HepG2 (cell line): ENCODE measurements around the gene SPTBN5. TPM values are rescaled to one million over a fixed set of nuclear protein-coding genes. Genes with fewer than 3 reads are reported as not detected.
A peak's percentile ranks its signal among the peaks of the same experiment; 100 is the strongest.

ENCODE experiments used
- AGO2 ChIP-seq: fragments of 200-400 bp; formaldehyde crosslinking; optimal IDR thresholded peaks from 2 replicates; pipeline ENCODE3; 2017; ENCODE audit warnings: mild to moderate bottlenecking, low read depth, low read length, moderate library complexity
- CEBPB ChIP-seq: IDR thresholded peaks from 2 replicates; pipeline ENCODE4 v1.6.1; 2011; ENCODE audit warnings: low read depth, low read length, improper control_type of control experiment, borderline replicate concordance
- CREB1 ChIP-seq, 2 experiments: fragments of 450-650 bp in 1 of 2; IDR thresholded peaks; 2 replicates each; pipeline ENCODE4 v1.6.1; 2016 to 2017; ENCODE audit warnings: control low read depth in 1 of 2, mild to moderate bottlenecking in 1 of 2, missing compliant biosample characterization in 1 of 2, missing genetic modification characterization in 1 of 2
- GTF2F1 ChIP-seq: fragments of 150-350 bp; IDR thresholded peaks from 2 replicates; pipeline ENCODE4 v1.6.1; 2014; ENCODE audit warnings: low read length
- HMG20A ChIP-seq: IDR thresholded peaks from 2 replicates; pipeline ENCODE4 v1.6.1; 2016; ENCODE audit warnings: borderline replicate concordance
- JUN ChIP-seq: sonication (generic); formaldehyde crosslinking; IDR thresholded peaks from 2 replicates; pipeline ENCODE4 v1.4.0; 2020; ENCODE audit warnings: mild to moderate bottlenecking, missing genetic modification reagents
- KAT7 ChIP-seq: IDR thresholded peaks from 2 replicates; pipeline ENCODE4 v1.6.1; 2018; ENCODE audit warnings: borderline replicate concordance, missing compliant biosample characterization
- RXRB ChIP-seq: IDR thresholded peaks from 2 replicates; pipeline ENCODE4 v1.6.1; 2016; ENCODE audit warnings: borderline replicate concordance, missing genetic modification reagents, missing compliant biosample characterization
- SIX1 ChIP-seq: sonication (generic); formaldehyde crosslinking; IDR thresholded peaks from 2 replicates; pipeline ENCODE4 v1.4.0; 2020; ENCODE audit warnings: missing genetic modification reagents, borderline replicate concordance
- SOX13 ChIP-seq, 3 experiments: fragments of 450-650 bp in 1 of 3; sonication (generic) in 1 of 3; formaldehyde crosslinking in 1 of 3; IDR thresholded peaks in 2 of 3; conservative IDR thresholded peaks in 1 of 3; 2 replicates each; pipeline versions ENCODE4 v1.5.0 to v1.6.1; 2016 to 2020; ENCODE audit warnings: antibody characterized with exemption in 1 of 3, mild to moderate bottlenecking in 1 of 3, missing compliant biosample characterization in 1 of 3, missing genetic modification reagents in 1 of 3, moderate library complexity in 1 of 3
- ZMYM2 ChIP-seq: sonication (generic); formaldehyde crosslinking; IDR thresholded peaks from 2 replicates; pipeline ENCODE4 v1.8.0; 2022; ENCODE audit warnings: mild to moderate bottlenecking, missing genetic modification reagents
- ZNF337 ChIP-seq: sonication (generic); formaldehyde crosslinking; IDR thresholded peaks from 2 replicates; pipeline ENCODE4 v1.5.1; 2020; ENCODE audit warnings: missing genetic modification reagents, low read depth, mild to moderate bottlenecking, borderline replicate concordance
- ZNF83 ChIP-seq: sonication (generic); formaldehyde crosslinking; IDR thresholded peaks from 2 replicates; pipeline ENCODE4 v1.4.0; 2020; ENCODE audit warnings: missing genetic modification reagents, mild to moderate bottlenecking, borderline replicate concordance
- ZNF839 ChIP-seq: sonication (generic); formaldehyde crosslinking; IDR thresholded peaks from 2 replicates; pipeline ENCODE4 v1.4.0; 2020; ENCODE audit warnings: missing genetic modification reagents, mild to moderate bottlenecking, borderline replicate concordance
- polyA plus RNA-seq, 8 experiments: library from polyadenylated mRNA; depleted of rRNA in 3 of 8; stranded (reverse) in 7 of 8; unstranded in 1 of 8; fragments of >200 nt; fragmentation: Illumina TruSeq in 4 of 8; extraction: Trizol in 4 of 8; gene quantifications; 2 replicates each; pipeline versions ENCODE4 v1.2.1 to v1.2.3, GENCODE V29; 2011 to 2016; ENCODE audit warnings: low read depth in 4 of 8, missing spikeins in 1 of 8, mixed read lengths in 1 of 8; ENCODE audit not compliant: insufficient read depth in 1 of 8
- total RNA-seq, 5 experiments: library from RNA; depleted of rRNA; stranded (reverse); fragments of >200 nt; fragmentation: Illumina TruSeq; extraction: Trizol; gene quantifications; 2 replicates each; pipeline ENCODE4 v1.2.3, GENCODE V29; 2016; ENCODE audit warnings: low read depth in 1 of 5
- TF ChIP-seq, protein P1 (sequence below): sonication (generic); formaldehyde crosslinking; IDR thresholded peaks from 2 replicates; pipeline ENCODE4 v1.5.0; 2020; ENCODE audit warnings: mild to moderate bottlenecking, missing genetic modification reagents, borderline replicate concordance
- TF ChIP-seq, protein P2 (sequence below): sonication (generic); formaldehyde crosslinking; IDR thresholded peaks from 2 replicates; pipeline ENCODE4 v1.4.0; 2020; ENCODE audit warnings: missing genetic modification reagents, borderline replicate concordance
- TF ChIP-seq, protein P3 (sequence below), 2 experiments: fragments of 450-650 bp in 1 of 2; sonication (generic) in 1 of 2; formaldehyde crosslinking; IDR thresholded peaks; 2 replicates each; pipeline versions ENCODE4 v1.5.0 to v1.8.0; 2020 to 2022; ENCODE audit warnings: mild to moderate bottlenecking in 1 of 2, missing genetic modification reagents in 1 of 2

SPTBN5 gene
- total and polyA plus RNA-seq, 2 of the 13 experiments (the other 11 are each of a cell fraction or from before 2014, with no cell fraction given): 0.01 to 0.07 TPM

DNA sequence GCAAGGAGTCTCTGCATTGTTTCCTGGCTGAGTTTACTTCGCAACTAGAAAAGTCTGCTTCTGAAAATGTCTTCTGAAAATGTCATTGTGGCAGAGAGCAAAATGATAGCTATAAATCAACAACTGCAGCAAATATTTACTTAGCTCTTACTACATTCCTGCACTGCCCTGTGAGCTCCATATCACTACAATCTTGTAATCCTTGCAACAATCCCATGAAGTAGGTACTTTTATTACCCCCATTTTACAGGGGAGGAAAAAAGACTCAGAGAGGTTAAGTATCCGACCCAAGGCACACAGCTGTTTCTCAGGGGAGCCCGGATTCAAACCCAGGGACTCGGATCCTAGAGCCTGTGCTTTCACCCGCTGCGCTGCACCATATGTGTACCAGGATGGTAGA, 34.2 kb upstream of the SPTBN5 start (continued):
- TF ChIP-seq ZNF337 (CRISPR knock-in tag) (no peak), RXRB (CRISPR knock-in tag) (peak; percentile 54; the same call in 1 of the 2 replicates), SIX1 (peak; percentile 86), CREB1 (IDR thresholded peaks at IDR 0.05) (no peak), CREB1 (CRISPR knock-in tag; IDR thresholded peaks at IDR 0.05) (peak; percentile 31; the same call in 1 of the 2 replicates), SOX13 (IDR thresholded peaks at IDR 0.05) (no peak), SOX13 (CRISPR knock-in tag; conservative IDR thresholded peaks at IDR 0.05 in 1 of 2, IDR thresholded peaks at IDR 0.05 in 1 of 2) (peak in 1 of 2 experiments; percentile 72; a peak in 1 of 4 replicates), KAT7 (CRISPR knock-in tag) (no peak), ZMYM2 (CRISPR knock-in tag) (no peak), JUN (CRISPR knock-in tag) (no peak), HMG20A (CRISPR knock-in tag) (peak; percentile 76; the same call in 1 of the 2 replicates), GTF2F1 (no peak), AGO2 (no peak), ZNF839 (CRISPR knock-in tag) (no peak), CEBPB (peak; percentile 43; the same call in 1 of the 2 replicates), ZNF83 (no peak)
- TF ChIP-seq, protein P1, sequence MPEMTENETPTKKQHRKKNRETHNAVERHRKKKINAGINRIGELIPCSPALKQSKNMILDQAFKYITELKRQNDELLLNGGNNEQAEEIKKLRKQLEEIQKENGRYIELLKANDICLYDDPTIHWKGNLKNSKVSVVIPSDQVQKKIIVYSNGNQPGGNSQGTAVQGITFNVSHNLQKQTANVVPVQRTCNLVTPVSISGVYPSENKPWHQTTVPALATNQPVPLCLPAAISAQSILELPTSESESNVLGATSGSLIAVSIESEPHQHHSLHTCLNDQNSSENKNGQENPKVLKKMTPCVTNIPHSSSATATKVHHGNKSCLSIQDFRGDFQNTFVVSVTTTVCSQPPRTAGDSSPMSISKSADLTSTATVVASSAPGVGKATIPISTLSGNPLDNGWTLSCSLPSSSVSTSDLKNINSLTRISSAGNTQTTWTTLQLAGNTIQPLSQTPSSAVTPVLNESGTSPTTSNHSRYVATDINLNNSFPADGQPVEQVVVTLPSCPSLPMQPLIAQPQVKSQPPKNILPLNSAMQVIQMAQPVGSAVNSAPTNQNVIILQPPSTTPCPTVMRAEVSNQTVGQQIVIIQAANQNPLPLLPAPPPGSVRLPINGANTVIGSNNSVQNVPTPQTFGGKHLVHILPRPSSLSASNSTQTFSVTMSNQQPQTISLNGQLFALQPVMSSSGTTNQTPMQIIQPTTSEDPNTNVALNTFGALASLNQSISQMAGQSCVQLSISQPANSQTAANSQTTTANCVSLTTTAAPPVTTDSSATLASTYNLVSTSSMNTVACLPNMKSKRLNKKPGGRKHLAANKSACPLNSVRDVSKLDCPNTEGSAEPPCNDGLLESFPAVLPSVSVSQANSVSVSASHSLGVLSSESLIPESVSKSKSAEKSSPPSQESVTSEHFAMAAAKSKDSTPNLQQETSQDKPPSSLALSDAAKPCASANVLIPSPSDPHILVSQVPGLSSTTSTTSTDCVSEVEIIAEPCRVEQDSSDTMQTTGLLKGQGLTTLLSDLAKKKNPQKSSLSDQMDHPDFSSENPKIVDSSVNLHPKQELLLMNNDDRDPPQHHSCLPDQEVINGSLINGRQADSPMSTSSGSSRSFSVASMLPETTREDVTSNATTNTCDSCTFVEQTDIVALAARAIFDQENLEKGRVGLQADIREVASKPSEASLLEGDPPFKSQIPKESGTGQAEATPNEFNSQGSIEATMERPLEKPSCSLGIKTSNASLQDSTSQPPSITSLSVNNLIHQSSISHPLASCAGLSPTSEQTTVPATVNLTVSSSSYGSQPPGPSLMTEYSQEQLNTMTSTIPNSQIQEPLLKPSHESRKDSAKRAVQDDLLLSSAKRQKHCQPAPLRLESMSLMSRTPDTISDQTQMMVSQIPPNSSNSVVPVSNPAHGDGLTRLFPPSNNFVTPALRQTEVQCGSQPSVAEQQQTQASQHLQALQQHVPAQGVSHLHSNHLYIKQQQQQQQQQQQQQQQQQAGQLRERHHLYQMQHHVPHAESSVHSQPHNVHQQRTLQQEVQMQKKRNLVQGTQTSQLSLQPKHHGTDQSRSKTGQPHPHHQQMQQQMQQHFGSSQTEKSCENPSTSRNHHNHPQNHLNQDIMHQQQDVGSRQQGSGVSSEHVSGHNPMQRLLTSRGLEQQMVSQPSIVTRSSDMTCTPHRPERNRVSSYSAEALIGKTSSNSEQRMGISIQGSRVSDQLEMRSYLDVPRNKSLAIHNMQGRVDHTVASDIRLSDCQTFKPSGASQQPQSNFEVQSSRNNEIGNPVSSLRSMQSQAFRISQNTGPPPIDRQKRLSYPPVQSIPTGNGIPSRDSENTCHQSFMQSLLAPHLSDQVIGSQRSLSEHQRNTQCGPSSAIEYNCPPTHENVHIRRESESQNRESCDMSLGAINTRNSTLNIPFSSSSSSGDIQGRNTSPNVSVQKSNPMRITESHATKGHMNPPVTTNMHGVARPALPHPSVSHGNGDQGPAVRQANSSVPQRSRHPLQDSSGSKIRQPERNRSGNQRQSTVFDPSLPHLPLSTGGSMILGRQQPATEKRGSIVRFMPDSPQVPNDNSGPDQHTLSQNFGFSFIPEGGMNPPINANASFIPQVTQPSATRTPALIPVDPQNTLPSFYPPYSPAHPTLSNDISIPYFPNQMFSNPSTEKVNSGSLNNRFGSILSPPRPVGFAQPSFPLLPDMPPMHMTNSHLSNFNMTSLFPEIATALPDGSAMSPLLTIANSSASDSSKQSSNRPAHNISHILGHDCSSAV (CRISPR knock-in tag): no peak
- TF ChIP-seq, protein P2, sequence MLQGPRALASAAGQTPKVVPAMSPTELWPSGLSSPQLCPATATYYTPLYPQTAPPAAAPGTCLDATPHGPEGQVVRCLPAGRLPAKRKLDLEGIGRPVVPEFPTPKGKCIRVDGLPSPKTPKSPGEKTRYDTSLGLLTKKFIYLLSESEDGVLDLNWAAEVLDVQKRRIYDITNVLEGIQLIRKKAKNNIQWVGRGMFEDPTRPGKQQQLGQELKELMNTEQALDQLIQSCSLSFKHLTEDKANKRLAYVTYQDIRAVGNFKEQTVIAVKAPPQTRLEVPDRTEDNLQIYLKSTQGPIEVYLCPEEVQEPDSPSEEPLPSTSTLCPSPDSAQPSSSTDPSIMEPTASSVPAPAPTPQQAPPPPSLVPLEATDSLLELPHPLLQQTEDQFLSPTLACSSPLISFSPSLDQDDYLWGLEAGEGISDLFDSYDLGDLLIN: no peak
- TF ChIP-seq, protein P3, sequence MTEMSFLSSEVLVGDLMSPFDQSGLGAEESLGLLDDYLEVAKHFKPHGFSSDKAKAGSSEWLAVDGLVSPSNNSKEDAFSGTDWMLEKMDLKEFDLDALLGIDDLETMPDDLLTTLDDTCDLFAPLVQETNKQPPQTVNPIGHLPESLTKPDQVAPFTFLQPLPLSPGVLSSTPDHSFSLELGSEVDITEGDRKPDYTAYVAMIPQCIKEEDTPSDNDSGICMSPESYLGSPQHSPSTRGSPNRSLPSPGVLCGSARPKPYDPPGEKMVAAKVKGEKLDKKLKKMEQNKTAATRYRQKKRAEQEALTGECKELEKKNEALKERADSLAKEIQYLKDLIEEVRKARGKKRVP (CRISPR knock-in tag; IDR thresholded peaks at IDR 0.05): peak in 1 of 2 experiments; percentile 22; a peak in 1 of 4 replicates
